SJCRH30 (cell line): Measurements from ENCODE around the gene POR. TPM values are rescaled to one million over a fixed set of nuclear protein-coding genes. Genes with fewer than 3 reads are reported as not detected.
"Not testable (repeated sequence)": the region's sequence is repeated elsewhere in the genome, so short reads cannot be mapped to it uniquely, and the experiment has no call there.

ENCODE experiments used
- DNase-seq, 2 experiments: peaks; one replicate each; pipeline ENCODE4 v3.0.0-alpha.2; 2015 to 2020
- H3K27ac ChIP-seq: fragments of 250-450 bp; sonication (Bioruptor Pico); 2 replicates; pipeline ENCODE4 v1.5.1; 2020; ENCODE audit warnings: mild to moderate bottlenecking, moderate library complexity
- H3K27me3 ChIP-seq: fragments of 250-450 bp; sonication (Bioruptor Pico); 2 replicates; pipeline ENCODE4 v1.5.1; 2020; ENCODE audit warnings: mild to moderate bottlenecking, moderate library complexity
- H3K36me3 ChIP-seq: fragments of 250-450 bp; sonication (Bioruptor Pico); 2 replicates; pipeline ENCODE4 v1.5.1; 2020; ENCODE audit warnings: mild to moderate bottlenecking, moderate library complexity
- H3K4me1 ChIP-seq: fragments of 250-450 bp; sonication (Bioruptor Pico); 2 replicates; pipeline ENCODE4 v1.5.1; 2020; ENCODE audit warnings: mild to moderate bottlenecking, moderate library complexity
- H3K4me3 ChIP-seq: fragments of 250-450 bp; sonication (Bioruptor Pico); 2 replicates; pipeline ENCODE4 v1.5.1; 2020; ENCODE audit warnings: mild to moderate bottlenecking, moderate library complexity
- H3K9me3 ChIP-seq: fragments of 250-450 bp; sonication (Bioruptor Pico); replicated peaks from 2 replicates; pipeline ENCODE4 v1.5.1; 2020; ENCODE audit warnings: mild to moderate bottlenecking, moderate library complexity
- total RNA-seq: library from RNA; depleted of rRNA; stranded (reverse); fragments of >200 nt; shearing (Covaris generic); gene quantifications from 2 replicates; pipeline ENCODE4 v1.2.3, GENCODE V29; 2014

Gene POR
- total RNA-seq, 1 experiment from 2014 or later = 109 TPM

DNA sequence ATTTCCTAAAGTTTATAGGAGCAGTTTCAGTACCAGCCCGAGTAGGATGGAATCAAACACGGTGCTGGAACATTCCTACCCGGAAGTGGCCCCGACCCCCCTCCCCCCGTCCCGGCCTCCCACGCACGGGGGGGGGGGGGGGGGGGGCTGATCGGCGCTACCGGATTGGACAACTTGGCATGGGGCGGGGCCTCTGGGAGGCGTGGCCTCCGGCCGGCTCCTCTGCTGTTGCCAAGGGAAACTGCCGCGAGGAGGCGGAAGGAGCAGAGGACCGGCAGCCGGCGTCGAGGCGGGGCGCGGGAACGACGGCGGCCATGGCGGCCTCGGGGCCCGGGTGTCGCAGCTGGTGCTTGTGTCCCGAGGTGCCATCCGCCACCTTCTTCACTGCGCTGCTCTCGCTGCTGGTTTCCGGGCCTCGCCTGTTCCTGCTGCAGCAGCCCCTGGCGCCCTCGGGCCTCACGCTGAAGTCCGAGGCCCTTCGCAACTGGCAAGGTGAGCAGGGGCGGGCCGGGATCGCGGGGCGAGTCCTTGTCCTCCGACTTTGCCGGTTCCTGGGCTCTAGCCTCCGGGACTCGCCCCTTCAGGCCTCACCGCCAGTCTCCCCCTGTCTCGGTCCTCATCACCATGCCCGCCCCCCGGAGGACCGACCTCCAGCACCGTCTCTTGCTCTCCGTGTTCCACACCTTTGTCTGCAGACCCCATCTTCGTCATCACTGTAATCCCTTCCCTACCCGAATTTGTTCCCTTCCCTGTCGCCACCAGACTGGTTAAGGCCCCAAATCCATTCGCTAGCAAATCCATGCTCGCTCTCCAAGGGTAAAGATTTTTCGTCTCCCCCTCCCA, 36.0 kb upstream of the POR start, which contains the start of gene RHBDD2:
Gene RHBDD2 (plus strand): TSS at position 266 of the 843 bp plus-strand sequence. CDS start 49 bp downstream, at position 315.
- peak; percentile 97 for DNase-seq
- H3K27ac ChIP-seq = peak within 1 kb of the TSS; percentile 62
- H3K9me3 ChIP-seq = no peaks in the 10 kb centered on the region
- H3K36me3 ChIP-seq = peaks cover 11% of the 10 kb centered on the region
- H3K4me1 ChIP-seq = peaks cover 10% of the 10 kb centered on the region; the same call in 1 of the 2 replicates
- H3K27me3 ChIP-seq = no peaks in the 10 kb centered on the region
- H3K4me3 ChIP-seq = peak within 1 kb of the TSS; percentile 88

DNA sequence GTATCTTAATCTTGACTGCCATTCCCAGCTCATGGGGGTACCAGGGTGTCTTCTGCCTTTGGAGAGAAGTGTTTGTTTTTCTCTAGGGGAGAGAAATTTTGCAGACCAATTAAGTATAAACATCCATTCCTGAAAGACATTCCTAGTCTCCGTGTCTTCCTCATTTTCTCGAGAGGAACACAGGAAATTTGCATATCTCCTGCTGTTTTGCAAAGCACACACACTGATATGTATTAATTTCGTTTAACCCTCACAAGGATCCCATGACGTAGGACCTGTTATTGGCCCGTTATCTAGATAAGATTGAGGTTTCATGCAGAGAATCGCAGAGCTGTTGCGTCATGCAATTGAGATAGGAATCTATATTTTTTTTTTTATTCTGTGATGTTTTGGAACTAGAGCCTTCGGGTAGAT, 35.2 kb upstream of the POR start:
- Histone ChIP-seq H3K9me3 (no peaks in the 10 kb centered on the region), H3K36me3 (peaks cover 17% of the 10 kb centered on the region), H3K4me3 (peak overlapping the region; percentile 88), H3K4me1 (peaks cover 10% of the 10 kb centered on the region; the same call in 1 of the 2 replicates), H3K27ac (peak overlapping the region; percentile 62; the same call in 1 of the 2 replicates), H3K27me3 (no peaks in the 10 kb centered on the region)
- no peak for DNase-seq

DNA sequence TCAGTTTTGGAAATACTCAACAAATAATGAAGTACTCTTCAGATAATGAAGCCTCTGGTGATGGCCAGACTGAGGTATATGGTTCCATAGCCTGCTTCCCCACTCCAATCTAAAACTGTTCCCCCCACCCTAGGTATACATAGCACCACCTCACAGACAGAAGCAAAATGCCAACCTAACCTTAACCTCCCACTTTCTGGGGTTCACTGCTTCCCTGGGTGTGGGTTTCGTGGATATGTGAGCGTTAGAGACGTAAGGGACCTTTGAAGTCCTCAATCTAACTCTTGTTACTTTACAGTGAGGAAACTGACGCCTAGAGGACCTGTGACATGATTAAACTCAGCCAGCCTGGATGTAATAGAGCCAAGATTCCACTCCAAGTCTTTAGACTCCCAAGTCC, 34.7 kb upstream of the POR start:
- Histone ChIP-seq H3K9me3 (no peaks in the 10 kb centered on the region), H3K4me1 (peaks cover 10% of the 10 kb centered on the region; the same call in 1 of the 2 replicates), H3K27ac (no peak overlapping the region), H3K27me3 (no peaks in the 10 kb centered on the region), H3K4me3 (peak overlapping the region; percentile 88; the same call in 1 of the 2 replicates), H3K36me3 (peaks cover 17% of the 10 kb centered on the region)
- DNase-seq = no peak

DNA sequence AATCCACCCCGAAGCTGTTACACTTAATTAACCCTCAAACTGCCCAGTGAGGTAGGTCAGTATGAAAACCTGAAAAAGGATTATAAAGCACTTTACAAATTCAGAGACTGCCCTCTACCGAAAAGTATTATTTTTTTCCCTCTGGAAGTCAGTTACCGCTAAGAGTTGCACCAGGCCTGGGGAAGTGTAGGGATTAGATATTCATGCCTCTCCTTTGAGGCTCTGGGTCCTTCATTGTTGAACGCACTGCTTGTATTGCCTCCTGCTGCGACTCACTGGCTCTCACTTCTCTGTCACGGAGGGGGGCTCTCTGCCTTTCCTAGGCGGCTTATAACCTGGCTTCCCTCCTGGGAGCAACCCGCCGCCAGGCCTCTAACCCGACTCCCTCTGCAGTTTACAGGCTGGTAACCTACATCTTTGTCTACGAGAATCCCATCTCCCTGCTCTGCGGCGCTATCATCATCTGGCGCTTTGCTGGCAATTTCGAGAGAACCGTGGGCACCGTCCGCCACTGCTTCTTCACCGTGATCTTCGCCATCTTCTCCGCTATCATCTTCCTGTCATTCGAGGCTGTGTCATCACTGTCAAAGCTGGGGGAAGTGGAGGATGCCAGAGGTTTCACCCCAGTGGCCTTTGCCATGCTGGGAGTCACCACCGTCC, 33.4 kb upstream of the POR start:
- no peak for DNase-seq
- no peaks in the 10 kb centered on the region for H3K9me3 ChIP-seq
- H3K27ac ChIP-seq = no peak overlapping the region
- peaks cover 25% of the 10 kb centered on the region for H3K36me3 ChIP-seq
- H3K4me3 ChIP-seq = no peak overlapping the region
- no peaks in the 10 kb centered on the region for H3K27me3 ChIP-seq
- H3K4me1 ChIP-seq = peaks cover 10% of the 10 kb centered on the region; the same call in 1 of the 2 replicates

DNA sequence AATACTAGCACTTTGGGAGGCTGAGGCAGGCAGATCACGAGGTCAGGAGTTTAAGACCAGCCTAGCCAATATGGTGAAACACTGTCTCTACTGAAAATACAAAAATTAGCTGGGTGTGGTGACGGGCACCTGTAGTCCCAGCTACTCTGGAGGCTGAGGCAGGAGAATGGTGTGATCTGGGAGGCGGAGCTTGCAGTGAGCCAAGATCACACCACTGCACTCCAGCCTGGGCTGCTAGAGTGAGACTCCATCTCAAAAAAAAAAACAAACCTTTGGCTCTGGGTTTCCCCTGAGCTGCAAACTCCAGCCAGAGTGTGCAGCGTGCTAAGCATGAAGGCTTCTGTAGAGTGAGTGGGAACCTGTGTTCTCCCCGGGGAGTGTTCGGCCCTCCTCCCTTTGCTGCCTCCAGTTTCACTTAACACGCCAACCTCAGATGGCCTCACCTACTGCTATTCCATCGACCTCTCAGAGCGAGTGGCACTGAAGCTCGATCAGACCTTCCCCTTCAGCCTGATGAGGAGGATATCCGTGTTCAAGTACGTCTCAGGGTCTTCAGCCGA, 31.6 kb upstream of the POR start:
- H3K9me3 ChIP-seq, DNase-seq, H3K4me3 ChIP-seq, H3K27ac ChIP-seq, H3K4me1 ChIP-seq, H3K27me3 ChIP-seq: not testable (repeated sequence)
- H3K36me3 ChIP-seq = peaks cover 29% of the 10 kb centered on the region

DNA sequence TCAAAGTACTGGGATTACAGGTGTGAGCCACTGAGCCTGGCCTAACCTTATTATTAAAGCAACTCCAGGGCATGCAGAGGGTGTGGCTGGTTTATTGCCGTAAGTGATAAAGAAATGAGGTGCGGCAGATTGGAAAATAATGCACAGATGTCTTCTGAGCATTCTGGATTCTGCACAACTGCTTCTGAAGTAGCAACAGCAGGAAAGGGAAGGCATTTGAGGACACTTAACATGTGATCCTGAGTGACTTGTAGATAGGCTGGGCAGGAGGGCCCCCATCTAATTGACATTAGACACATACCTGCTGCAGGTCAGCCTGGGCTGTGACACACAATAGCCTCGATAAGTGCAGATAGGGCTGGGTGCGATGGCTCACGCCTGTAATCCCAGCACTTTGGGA, 30.5 kb upstream of the POR start:
- no peaks in the 10 kb centered on the region for H3K9me3 ChIP-seq
- H3K4me3 ChIP-seq = no peak overlapping the region
- no peak overlapping the region for H3K27ac ChIP-seq
- H3K4me1 ChIP-seq = peaks cover 11% of the 10 kb centered on the region; the same call in 1 of the 2 replicates
- H3K27me3 ChIP-seq = no peaks in the 10 kb centered on the region
- DNase-seq = no peak
- peaks cover 29% of the 10 kb centered on the region for H3K36me3 ChIP-seq

DNA sequence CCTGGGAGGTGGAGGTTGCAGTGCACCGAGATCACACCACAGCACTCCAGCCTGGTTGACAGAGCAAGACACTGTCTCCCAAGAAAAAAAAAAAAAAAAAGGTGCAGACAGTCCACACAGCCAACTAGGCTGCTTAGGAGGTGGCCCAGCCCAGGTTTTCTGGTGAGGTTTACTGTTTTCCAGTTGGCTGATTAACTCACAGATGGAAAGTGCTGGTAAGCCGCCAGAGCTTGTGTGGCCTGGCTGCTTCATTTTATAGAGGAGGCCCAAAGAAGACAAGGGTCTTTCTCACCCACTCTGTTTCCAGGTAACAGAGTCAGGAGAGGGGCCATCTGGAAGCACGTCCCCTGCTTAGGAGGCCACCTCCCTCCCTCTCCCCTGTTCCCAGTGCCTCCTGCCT, 29.9 kb upstream of the POR start:
- Histone ChIP-seq H3K27ac (no peak overlapping the region), H3K36me3 (peaks cover 29% of the 10 kb centered on the region), H3K4me3 (no peak overlapping the region), H3K27me3 (no peaks in the 10 kb centered on the region), H3K4me1 (peaks cover 17% of the 10 kb centered on the region), H3K9me3 (no peaks in the 10 kb centered on the region)
- no peak for DNase-seq

DNA sequence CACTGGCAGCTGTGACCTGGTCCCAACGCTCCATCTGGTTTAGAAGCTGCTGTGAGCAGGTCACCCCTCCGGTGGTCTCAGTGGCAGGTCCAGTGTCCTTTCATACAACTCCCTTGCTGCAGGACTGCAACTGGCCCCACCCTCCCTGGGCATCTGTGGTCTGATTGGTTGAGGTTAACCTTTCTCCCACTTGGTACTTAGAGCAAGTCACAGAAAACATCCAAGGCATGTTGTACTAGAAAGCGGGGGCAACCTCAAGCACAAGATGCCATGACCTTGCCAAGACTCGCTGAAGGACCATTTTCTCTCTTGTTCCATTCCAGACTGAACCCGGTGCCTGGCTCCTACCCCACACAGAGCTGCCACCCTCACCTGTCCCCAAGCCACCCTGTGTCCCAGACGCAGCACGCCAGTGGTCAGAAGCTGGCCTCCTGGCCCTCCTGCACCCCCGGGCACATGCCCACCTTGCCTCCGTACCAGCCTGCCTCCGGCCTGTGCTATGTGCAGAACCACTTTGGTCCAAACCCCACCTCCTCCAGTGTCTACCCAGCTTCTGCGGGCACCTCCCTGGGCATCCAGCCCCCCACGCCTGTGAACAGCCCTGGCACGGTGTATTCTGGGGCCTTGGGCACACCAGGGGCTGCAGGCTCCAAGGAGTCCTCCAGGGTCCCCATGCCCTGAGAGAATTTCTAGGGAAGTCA, 27.1 kb upstream of the POR start:
- no peak overlapping the region for H3K27ac ChIP-seq
- no peaks in the 10 kb centered on the region for H3K9me3 ChIP-seq
- no peak overlapping the region for H3K4me3 ChIP-seq
- peaks cover 24% of the 10 kb centered on the region for H3K4me1 ChIP-seq
- peaks cover 20% of the 10 kb centered on the region for H3K36me3 ChIP-seq
- no peak for DNase-seq
- H3K27me3 ChIP-seq = no peaks in the 10 kb centered on the region

DNA sequence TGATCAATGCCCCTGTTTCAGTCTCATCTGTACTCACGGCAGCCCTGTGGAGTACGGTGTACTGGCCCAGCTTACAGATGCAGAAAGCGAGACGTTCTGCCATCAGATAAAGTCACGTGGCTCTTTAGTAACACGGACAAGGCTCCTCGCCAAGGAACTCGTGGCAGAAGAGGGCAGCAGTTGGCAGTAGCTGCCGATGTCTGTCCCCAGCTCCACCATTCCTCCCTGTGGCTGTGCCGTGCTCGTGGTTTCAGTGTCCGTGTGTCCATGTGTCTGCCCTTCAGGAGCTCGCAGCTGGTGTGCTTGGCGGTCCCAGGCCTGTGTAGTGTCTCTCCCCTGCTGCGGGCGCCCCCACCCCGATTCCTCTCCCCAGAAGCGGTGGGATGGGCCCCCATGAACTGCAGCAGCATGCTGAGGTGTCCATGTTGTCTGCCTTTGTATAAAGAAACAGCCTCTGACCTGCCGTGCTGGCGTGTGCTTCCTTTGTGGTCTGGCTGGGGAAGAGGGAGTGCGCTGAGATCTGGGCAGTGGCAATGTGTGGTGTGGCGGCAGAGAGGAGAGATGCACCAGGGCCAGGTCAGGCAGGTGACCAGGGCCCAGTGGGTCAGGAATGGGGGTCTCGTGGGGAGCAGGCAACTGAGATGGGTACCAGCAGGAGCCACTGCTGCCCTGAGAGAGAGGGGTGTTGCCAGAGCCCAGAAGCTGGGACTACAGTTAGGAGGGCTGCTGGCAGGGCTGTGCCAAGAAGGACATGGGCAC, 26.3 kb upstream of the POR start:
- H3K36me3 ChIP-seq = peaks cover 18% of the 10 kb centered on the region
- no peak for DNase-seq
- H3K27me3 ChIP-seq = no peaks in the 10 kb centered on the region
- peaks cover 32% of the 10 kb centered on the region for H3K4me1 ChIP-seq
- H3K27ac ChIP-seq = peak overlapping the region; percentile 48; the same call in 1 of the 2 replicates
- H3K9me3 ChIP-seq = no peaks in the 10 kb centered on the region
- no peak overlapping the region for H3K4me3 ChIP-seq

DNA sequence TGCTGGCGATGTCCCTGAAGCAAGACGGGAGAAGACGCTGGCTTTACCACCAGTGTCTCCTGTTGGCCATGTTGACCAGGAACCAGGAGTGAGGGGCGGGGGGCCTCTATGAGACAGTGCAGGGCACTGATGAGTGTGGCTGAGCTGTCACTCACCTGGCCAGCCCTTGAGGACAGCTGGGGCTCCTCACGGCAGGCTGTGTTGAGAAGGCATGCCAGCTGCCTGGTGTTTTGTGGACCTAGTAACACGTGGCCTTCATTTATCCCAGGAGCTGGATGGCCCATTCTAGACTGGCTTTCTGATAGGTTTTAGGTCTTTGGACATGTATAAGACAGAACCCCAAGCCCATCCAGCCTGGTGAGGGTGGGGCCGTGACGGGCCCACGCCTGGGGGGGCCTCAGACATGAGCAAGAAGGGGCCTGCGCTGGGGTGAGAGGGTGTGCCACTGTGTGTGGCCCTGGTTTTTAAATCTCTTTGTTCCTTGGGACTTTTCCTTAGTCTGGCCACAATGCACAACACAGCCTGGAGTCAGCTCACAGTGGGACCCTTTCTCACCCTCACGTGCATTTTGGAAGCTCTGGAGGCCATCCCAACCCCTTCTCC, 25.6 kb upstream of the POR start:
- Histone ChIP-seq H3K9me3 (no peaks in the 10 kb centered on the region), H3K36me3 (peaks cover 16% of the 10 kb centered on the region), H3K27ac (peak overlapping the region; percentile 48; the same call in 1 of the 2 replicates), H3K27me3 (no peaks in the 10 kb centered on the region), H3K4me1 (peaks cover 37% of the 10 kb centered on the region), H3K4me3 (no peak overlapping the region)
- peak; percentile 35 to 47 for DNase-seq

DNA sequence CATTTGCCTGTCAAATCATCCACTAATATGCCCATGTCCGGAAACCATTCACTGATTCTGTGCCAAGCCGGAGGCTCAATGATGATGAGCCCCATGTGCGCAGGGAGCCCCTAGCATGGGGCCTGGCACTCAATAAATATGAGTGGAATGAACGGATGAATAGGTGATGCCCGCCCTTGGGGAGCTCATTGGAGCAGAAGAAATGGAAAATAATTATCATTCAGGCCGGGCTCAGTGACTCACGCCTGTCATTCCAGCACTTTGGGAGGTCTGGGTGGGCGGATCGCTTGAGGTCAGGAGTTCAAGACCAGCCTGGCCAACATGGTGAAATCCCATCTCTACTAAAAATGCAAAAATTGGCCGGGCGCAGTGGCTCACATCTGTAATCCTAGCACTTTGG, 25.1 kb upstream of the POR start:
- peak; percentile 36 to 38 for DNase-seq
- H3K27me3 ChIP-seq = no peaks in the 10 kb centered on the region
- peak overlapping the region; percentile 48; the same call in 1 of the 2 replicates for H3K27ac ChIP-seq
- no peaks in the 10 kb centered on the region for H3K9me3 ChIP-seq
- H3K36me3 ChIP-seq = peaks cover 12% of the 10 kb centered on the region; the same call in 1 of the 2 replicates
- H3K4me1 ChIP-seq = peaks cover 37% of the 10 kb centered on the region
- no peak overlapping the region for H3K4me3 ChIP-seq

DNA sequence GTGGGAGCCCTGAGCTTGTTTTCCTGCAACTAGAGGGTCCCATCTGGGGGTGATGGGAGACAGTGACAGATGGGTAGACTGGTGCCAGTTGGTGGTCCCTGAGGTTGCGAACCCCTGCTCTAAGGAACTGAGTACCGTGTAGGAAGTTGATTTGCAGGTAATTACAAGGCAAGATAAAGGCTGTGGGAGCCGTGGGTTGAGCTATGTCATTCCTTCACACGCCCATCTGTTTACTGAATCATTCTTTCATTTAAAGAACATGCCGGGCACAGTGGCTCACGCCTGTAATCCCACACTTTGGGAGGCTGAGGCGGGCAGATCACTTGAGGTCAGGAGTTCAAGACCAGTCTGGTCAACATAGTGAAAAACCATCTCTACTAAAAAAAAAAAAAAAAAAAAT, 23.7 kb upstream of the POR start:
- H3K27ac ChIP-seq, DNase-seq, H3K27me3 ChIP-seq, H3K36me3 ChIP-seq, H3K4me3 ChIP-seq, H3K9me3 ChIP-seq: not testable (repeated sequence)
- peaks cover 37% of the 10 kb centered on the region for H3K4me1 ChIP-seq

DNA sequence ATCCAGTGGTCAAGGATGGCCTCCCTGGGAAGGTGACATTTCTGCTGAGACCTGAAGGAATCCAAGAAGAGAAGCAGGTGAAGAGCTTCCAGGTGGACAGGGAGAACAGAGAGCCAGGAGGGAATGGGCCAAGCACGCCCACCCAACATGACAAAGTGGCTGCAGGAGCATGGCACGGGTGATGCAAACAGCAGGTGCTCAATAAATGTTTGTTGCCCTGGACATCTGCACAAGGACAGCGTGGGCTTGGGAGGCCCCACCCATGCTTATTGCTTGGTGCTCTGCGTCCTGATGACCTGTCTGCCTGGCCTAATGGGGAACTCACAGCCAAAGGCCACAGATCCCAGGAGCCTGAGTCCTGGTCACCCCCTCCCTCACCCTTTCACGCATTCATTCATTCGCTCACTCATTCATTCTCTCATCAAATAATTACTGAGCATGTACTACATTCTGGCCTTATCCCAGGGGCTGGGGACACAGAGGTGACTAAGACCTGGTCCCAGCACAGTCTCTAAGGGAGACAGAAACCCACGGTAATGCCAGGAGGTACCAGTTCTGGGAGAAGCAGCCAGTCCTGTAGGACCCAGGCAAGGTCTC, 23.0 kb upstream of the POR start:
- Histone ChIP-seq H3K4me1 (peaks cover 37% of the 10 kb centered on the region), H3K9me3 (no peaks in the 10 kb centered on the region), H3K27ac (peak overlapping the region; percentile 77), H3K4me3 (no peak overlapping the region), H3K27me3 (no peaks in the 10 kb centered on the region), H3K36me3 (peaks cover 4% of the 10 kb centered on the region; the same call in 1 of the 2 replicates)
- no peak for DNase-seq
